AG08395 (cell line): Measurements from ENCODE around the gene THSD4.
"Not testable (repeated sequence)": the region's sequence is repeated elsewhere in the genome, so short reads cannot be mapped to it uniquely, and the experiment has no call there.

ENCODE experiments used
- DNase-seq: peaks from one replicate; pipeline ENCODE4 v3.0.0; 2012; ENCODE audit warnings: mixed read lengths, low spot score

The THSD4 gene

GRCh38 chr15:71261418-71261817 is 146.1 kb downstream of the THSD4 start:
- no peak for DNase-seq

DNA sequence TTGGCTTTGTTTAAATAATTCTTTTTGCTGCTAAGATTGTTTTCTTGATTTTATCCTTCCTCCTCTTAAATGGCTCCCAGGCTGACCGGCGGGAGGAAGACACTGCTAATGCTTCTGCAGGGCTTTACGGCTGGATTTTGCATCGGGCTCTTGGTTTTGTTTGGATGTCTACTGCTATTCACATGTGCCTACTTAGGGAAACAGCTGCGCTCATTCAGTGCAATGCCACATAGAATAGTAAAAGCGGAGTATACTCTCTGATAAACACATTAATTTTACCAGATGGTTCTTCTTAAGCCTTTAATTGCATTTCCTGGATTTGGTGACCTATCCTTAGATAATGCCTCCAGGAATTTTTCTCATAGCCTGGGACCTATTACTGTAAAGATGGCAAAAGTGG is 146.6 kb downstream of the THSD4 start:
- DNase-seq, result no peak

DNA sequence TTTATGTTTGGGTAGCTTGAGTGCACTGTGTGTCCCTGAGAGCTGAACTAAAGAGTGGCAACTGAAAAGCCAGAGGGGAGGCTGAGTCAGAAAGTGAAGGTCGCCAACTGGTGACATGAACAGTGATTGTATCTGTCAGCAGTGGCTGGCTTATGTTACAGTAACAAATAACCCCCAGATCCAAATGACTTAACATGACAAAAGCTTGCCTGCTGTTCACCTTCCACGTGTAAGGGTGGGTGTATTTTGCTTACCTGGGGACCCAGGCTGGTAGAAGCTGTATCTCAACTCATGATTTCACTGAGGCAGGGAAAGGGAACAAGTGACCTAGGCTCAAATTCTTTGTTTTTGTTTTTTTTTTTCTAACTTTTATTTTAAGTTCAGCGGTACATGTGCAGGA is 147.3 kb downstream of the THSD4 start:
- no peak for DNase-seq

DNA sequence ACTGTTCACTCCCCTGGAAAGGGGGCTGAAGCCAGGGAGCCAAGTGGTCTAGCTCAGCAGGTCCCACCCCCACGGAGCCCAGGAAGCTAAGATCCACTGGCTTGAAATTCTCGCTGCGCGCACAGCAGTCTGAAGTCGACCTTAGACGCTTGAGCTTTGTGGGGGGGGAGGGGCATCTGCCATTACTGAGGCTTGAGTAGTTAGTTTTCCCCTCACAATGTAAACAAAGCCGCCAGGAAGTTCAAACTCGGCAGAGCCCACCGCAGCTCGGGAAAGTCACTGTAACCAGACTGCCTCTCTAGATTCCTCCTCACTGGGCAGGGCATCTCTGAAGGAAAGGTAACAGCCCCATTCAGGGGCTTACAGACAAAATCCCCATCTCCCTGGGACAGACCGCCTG is 150.3 kb downstream of the THSD4 start:
- not testable (repeated sequence) for DNase-seq

DNA sequence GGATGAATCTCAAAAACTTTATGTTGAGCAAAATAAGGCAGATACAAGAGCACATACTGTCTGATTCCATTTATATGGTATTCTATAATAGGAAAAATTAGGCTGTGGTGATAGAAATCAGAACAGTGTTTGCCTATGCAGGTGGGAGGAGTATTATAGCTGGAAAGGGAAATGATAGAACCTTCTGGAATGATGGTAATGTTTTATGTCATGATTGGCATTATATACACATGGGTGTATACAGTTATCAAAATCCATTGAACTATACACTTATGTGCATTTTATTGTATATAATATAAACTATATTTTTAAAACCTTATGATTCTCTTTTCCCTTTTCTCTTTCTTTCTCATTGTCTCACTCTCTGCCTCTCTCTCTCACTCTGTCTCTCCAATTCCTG is 156.1 kb downstream of the THSD4 start:
- no peak for DNase-seq

DNA sequence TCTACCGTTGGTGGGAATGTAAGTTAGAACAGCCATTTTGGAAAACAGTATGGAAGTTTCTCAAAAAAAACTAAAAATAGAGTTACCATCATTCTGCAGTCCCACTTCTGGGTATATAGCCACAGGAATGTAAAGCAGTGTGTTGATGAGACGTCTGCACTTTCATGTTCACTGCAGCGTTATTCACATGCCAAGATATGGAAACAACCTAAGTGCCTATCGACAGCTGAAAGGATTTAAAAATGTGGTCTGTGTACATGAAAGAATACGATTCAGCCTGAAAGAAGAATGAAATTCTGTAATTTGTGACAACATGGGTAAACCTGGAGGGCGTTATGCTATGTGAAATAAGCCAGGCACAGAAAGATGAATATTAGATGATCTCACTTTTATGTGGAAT is 157.7 kb downstream of the THSD4 start:
- no peak for DNase-seq

DNA sequence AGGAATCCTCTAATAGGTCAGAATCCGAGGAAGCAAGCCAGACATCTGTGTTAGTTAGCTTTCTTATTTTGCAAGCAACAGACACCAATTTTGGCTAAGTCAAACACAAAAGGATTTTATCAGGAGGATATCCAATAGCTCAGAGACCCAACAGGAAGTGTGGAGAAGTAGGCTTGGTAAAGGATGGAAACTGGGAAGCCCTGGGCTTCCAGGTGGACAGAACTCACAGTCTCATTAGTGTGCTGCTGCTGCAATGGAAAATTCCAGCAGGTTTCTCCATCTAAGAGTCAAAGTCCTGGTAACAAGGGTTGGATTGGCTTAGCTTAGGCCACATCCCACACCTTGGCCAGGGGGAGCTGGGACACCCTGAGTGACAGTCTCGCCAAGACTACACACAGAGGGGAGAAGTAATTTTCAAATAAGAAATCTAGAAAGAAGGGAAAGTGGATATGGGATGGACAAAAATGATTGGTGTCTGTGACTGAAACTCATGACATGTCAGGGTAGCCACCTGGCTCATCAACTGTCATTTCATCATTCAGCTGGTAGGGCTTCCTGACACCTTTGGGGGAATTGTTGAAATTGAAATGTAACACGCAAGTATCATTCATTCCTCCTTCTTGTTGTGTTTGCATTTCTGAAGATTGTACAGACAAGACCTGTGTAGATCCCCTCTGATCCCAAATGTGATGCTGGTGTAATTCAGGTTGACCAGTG is 158.6 kb downstream of the THSD4 start:
- no peak for DNase-seq

GRCh38 chr15:71274448-71274798 is 159.2 kb downstream of the THSD4 start:
- DNase-seq, result no peak

- DNase-seq, result peak; percentile 43
These were observed 159.8 kb downstream of the THSD4 start for GRCh38 chr15:71275098-71275497.

- DNase-seq, result no peak
These were observed 160.5 kb downstream of the THSD4 start for GRCh38 chr15:71275566-71276335.

GRCh38 chr15:71276336-71276665 is 161.0 kb downstream of the THSD4 start:
- no peak for DNase-seq

GRCh38 chr15:71278989-71279756 is 163.9 kb downstream of the THSD4 start:
- DNase-seq, result peak; percentile 73

GRCh38 chr15:71279757-71280141 is 164.5 kb downstream of the THSD4 start:
- DNase-seq, result no peak

GRCh38 chr15:71280206-71280605 is 164.9 kb downstream of the THSD4 start:
- DNase-seq, result no peak

DNA sequence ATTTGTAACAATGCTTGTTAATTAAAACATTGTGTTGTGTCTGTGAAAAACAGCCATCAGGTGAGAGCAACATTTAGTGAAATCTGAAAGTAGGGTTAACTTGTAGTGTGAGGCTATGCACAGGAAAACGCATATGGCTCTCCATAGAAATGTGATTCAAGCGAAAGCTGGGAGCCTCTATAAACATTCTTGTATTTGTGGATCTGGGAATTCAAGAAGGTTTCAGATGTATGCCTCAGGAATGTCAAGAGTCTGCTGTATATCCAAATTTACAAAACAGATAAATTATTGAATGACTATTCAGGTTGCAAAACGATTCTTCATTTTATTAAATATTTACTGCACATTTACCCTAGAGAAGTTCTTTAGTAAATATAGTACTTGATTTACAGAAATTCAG is 166.0 kb downstream of the THSD4 start:
- no peak for DNase-seq

- peak; percentile 68 for DNase-seq
These were observed 166.8 kb downstream of the THSD4 start for GRCh38 chr15:71282076-71282475.

- DNase-seq, result no peak
These were observed 173.2 kb downstream of the THSD4 start for GRCh38 chr15:71288348-71288955.

DNA sequence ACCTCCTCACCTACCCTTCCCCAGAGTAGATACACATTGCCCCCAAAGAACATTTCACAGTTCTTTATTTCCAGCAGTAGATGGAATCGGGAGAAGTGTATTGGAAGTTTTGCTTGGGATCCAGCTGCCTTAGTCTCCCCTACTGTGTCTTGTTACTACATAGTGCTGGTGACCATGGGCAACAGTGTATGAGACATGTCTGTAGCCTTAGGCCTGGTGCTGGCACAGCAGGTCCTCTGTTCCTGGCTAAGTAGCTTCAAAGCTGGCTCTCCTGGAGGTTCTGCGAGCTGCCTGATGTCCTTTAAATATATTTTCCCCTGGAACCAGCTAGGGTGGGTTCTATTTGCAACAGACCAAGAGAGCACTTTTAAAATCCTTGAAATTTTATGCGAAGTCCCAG is 174.7 kb downstream of the THSD4 start:
- no peak for DNase-seq

DNA sequence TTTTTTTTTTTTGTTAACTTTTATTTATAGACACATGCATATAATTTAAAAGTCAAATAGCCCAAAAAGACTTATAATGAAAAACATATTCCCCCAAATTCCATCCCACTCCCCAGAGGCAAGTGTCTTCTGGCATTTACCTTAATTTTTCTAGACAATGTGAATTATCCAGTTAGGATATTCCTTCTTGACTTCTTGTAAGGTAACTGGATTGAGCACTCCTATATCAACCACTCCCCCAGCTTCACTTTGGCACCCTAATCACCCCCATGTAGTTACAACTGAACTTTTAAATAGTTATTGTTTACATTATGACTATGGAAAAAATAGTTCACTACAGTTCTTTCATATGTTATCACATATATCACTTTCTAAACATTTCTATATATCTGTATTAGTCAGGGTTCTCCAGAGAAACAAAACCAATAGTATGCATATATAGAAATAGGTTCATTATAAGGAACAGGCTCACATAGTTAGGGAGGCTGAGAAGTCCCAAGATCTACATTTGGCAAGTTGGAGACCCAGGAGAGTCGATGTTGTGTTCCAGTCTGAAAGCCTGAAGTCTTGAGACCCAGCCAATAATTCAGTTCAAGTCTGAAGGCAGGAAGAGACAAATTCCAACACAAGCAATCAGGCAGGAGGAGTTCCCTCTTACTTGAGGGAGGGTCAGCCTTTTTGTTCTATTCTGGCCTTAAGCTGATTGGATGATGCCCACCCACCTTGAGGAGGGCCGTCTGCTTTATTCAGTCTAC is 175.8 kb downstream of the THSD4 start:
- no peak for DNase-seq

DNA sequence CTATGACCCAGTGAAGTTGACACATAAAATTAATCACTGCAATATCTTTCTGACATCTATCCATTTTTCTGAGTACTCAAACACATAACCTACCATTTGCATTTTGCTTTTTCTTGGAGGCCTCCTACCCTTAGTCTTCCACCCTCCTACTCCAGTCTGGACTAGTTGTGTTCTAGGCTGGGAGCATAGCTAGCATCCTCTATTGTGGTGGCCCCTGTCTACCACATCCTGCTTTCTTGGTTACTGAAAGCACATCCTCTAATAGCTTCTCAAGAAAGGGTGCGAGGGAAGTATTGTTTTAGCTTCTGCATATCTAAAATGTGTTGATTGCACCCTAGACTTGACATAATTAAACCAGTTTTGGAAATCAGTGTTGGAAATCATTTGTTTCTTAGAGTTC is 176.5 kb downstream of the THSD4 start:
- no peak for DNase-seq

DNA sequence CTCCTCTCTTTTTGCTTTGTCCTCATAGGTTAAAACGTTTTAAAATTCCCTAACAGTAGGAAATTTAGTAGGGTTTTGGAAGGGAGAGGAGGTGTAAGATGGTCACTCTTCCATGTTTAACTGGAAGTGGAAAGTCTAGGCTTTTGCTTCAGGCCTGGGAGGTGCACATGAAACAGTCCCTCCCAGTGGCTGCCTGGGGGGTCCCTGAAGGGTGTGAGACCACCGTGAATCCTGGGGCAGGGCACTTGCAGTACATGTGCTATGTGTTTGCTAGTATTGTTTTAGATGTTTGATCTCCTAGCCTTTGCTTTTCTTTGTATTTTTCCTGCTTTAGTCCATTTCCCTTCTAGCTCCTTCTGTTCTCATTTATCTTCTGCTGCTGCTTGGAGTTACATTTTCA is 178.5 kb downstream of the THSD4 start:
- DNase-seq, result no peak
